ENCODE data around the gene FBLN2. TPM values are rescaled to one million over a fixed set of nuclear protein-coding genes. Genes with fewer than 3 reads are reported as not detected.

Gene FBLN2
- total and polyA plus RNA-seq, 10 of the 15 experiments (the other 5 are each of a cell fraction or from before 2014, with no cell fraction given) = 0.03 to 0.41 (median 0.12) TPM; not detected in 2

- TF ChIP-seq CHD1 (IDR thresholded peaks at IDR 0.05; ENCODE audit: low read depth, low read length) = no peak
- no peak for TF ChIP-seq RAD21 (IDR thresholded peaks at IDR 0.05; ENCODE audit: insufficient read depth, low read depth, low read length)
- no peak for TF ChIP-seq CEBPZ (IDR thresholded peaks at IDR 0.05; ENCODE audit: low read depth, low read length)
- no peak for TF ChIP-seq ZBTB4 (CRISPR knock-in tag; IDR thresholded peaks at IDR 0.05)
- no peak for TF ChIP-seq PKNOX1 (IDR thresholded peaks at IDR 0.05)
These were observed 78.1 kb downstream of the FBLN2 start (continued) for GRCh38 chr3:13626915-13627460.

All from GM12878 (cell line).